ENCODE measurements around the gene DRAXIN.

DRAXIN gene

DNA sequence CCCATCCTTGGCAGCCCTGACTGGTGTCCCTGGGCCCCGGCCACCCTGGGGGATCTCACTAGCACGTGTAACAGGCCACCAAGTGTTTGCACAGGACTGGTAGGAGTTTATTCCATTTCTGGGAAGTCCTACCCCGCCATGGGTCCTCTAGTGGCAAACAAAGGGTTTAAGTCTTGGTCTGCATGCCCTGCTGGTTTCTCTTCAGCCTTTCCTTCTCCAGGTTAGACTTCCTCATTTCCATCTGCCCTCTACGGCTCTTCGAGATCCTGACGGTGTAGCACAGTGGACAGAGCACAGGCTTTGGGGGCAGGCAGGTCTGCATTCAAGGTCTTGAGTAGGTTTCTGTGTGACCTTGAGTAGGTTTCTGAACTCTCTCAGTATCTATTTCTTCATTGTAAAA, 47.3 kb downstream of the DRAXIN start:
- FAIRE-seq: no peak

DNA sequence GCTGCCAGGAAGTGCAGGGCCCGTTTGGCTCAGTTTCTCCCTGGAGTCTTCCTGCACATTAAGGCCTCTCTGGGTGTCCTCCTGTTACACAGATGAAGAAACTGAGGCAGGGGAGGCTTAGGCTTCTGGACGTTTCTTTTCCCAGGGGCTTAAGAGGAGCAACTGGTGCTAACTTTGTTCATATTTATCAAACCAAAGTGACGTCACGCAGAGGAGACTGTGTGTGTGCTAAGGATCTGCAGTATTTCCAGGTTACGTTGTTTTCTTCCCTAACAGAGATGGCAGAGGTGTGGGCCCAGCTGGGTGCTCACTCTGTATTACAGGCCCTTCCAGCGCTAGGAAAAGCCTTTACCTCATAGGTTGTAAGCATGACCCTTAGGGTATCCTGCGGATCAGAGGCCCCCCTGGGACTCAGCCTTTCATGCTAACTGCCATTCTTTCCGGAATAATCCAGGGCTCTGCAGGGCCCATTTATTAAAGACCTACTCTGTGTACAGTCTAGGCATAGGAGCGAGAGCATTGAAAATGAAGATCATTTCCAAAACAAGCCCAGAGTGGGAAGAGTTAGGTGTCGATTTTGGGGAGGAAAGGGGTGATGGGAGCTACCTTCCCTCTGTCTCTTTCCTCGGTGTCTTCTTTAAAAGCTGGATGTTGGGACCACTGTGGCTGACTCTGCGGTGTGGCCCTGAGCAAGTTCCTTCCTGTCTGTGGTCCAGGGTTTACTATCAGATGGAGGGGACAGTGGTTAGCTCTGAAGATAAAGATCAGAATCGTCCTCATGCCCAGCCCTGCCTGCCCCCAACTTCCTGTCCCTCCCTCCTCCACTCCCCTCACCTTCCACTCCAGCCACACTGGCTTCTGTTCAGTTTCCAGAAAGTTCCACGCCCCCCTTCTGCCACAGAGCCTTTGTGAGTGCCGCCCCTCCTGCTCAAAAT, 49.0 kb downstream of the DRAXIN start:
- no peak for FAIRE-seq

DNA sequence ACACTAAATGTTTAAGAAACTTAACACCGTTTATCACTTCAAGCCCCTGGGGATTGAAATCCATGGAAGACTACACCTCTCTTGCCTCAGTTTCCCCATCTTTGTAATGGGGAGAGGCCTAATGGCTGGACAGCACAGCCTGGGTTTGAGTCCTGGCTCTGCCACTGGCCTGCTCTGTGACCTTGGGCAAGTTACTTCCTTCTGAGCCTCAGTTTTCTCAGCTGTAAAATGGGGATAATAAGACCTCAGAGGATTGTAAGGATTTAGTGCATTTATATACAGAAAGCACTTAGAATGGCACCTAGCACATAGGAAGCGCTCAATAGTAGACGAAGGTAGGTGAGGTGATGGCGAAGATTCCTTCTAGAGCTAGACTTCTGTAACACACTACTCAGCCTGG, 50.0 kb downstream of the DRAXIN start:
- FAIRE-seq: no peak

DNA sequence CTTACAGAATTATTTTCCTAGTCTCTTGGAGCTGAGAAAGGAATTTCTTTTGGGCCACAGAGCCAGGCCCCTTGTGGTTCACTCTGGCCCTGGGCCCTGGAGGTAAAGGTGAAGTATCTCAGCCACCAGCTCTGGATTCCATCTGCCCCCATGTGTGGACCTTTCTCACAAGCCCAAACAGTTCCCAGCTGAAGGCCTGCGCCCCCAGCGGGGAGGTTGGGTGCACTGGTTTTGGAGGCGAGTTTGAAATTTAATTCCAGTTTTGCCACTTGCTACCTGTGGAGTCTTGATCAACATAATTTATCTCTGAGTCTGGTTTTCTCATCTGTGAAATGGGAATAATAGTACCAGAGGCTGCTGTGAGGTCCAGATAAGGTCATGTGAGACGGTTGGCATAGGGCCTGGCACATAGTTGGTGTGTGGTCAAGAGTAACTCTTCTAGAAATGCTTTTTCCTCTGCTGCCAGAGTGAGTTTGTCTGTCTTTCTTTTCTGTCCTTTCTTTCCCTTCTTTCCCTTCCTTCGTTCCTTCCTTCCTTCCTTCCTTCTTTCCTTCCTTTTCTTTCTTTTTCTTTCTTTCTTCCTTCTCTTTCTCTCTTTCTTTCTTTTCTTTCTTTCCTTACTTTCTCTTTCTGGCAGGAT, 50.5 kb downstream of the DRAXIN start:
- no peak for FAIRE-seq

GRCh38 chr1:11744287-11744686, 52.8 kb downstream of the DRAXIN start:
- no peak for FAIRE-seq

- no peak for FAIRE-seq
Observed at GRCh38 chr1:11746092-11746491, 54.6 kb downstream of the DRAXIN start.

GRCh38 chr1:11746795-11747487, 55.4 kb downstream of the DRAXIN start:
- FAIRE-seq: no peak

- FAIRE-seq: no peak
Observed at GRCh38 chr1:11748294-11749202, 57.0 kb downstream of the DRAXIN start.

GRCh38 chr1:11749203-11749689, 57.7 kb downstream of the DRAXIN start:
- no peak for FAIRE-seq

DNA sequence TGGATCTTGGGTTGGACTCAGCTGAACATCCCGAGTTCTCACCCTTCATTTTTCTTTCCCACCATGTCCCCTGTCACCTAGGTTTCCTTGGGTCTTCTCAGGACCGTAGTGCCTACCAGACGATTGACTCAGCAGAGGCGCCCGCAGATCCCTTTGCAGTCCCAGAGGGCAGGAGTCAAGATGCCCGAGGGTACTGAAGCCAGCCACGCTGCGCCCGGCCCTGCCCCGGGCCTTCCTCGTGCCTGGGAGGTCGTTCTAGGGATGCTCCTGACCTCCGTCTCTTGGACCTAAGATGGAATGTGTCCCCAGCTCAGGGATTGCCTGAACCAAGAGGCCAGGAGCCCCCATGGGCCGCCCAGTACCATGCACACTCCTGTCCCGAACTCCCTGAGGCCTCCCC, 58.5 kb downstream of the DRAXIN start:
- FAIRE-seq: no peak

- FAIRE-seq: no peak
Observed at GRCh38 chr1:11751087-11751486, 59.6 kb downstream of the DRAXIN start.

- FAIRE-seq: no peak
Observed at GRCh38 chr1:11752359-11753088, 61.0 kb downstream of the DRAXIN start.

DNA sequence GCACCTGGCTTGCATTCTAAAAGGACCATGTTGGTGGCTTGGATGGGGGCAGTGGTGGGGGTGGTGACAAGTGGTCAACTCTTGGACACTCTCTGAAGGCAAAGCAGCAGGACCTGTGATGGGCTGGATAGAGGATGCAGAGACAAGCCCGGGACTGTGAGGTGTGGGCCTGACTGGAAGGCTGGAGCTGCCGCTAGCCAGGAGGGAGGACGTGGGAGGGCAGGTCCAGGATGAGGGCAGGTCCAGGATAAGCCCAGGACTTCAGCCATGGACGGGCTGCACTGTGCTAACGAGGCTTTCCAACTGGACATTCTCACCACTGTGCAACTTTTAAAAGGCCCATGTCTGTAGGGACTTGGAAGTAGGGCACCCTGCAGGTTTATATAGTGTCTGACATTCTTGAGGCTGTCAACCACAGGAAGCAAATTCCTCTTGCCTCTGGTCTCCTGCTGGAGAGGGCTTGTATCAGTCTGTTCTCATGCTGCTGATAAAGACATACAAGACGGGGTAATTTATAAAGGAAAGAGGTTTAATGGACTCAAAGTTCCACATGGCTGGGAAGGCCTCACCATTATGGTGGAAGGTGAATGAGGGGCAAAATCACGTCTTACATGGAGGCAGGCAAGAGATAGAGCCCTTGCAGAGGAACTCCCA, 62.2 kb downstream of the DRAXIN start:
- FAIRE-seq: no peak

GRCh38 chr1:11757047-11757446, 65.5 kb downstream of the DRAXIN start:
- no peak for FAIRE-seq

DNA sequence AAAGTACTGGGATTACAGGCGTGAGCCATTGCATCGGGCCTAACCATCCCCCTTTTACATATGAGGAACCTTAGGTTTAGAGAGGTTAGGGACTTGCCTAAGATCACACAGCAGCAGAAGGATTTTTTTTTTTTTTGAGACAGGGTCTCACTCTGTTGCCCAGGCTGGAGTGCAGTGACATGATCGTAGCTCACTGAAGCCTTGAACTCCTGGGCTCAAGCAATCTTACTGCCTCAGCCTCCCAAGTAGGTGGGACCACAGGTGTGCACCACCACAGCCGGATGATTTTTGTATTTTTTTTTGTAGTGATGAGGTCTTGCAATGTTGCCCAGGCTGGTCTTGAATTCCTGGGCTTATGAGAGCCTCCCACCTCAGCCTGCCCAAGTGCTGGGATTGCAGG, 68.3 kb downstream of the DRAXIN start:
- no peak for FAIRE-seq

DNA sequence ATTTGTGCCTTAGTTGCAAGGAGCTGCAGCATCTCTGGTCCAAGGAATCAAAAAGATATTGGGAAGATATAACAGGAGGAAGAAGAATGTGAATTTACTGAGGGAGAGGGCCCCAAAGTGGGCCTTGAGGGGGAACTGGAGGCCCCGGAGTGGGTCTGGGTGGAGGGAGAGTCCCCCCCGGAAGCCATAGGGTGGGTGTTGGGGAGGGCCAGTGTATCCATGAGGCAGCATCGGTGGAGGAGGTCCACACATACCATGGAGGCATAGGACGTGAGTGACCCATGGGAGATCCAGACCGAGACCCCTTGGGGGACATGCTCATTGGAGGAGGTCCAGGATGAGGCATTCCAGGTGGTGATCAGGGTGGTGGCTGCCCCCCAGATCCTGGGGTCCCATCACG, 69.8 kb downstream of the DRAXIN start:
- no peak for FAIRE-seq

DNA sequence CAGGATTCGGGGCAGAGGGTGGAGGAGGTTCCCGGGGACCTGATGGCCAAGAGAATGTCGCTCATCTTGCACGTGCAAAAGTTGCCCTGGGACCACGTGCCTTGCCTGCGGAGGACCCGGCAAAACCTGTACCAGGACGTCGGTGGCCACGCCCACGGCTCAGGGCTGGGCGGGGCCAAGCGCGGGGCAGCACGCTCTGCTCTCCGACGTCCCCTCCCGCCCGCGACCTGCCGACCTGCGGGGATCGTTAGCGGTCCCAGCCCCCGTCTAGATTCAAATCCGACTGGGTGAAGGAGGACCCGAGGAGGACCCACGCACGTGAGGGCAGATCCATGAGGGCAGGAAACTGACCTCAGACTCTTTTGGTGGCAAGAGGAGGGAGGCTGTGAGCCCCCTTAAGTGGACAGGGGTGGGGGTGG, 70.5 kb downstream of the DRAXIN start, which contains the start of gene C1orf167:
C1orf167 (plus strand) TSS at position 206 of the 419 bp plus-strand sequence. CDS start 2,208 bp downstream, outside the sequence.
- no peak for FAIRE-seq

GRCh38 chr1:11764115-11764514, 72.6 kb downstream of the DRAXIN start:
- no peak for FAIRE-seq

DNA sequence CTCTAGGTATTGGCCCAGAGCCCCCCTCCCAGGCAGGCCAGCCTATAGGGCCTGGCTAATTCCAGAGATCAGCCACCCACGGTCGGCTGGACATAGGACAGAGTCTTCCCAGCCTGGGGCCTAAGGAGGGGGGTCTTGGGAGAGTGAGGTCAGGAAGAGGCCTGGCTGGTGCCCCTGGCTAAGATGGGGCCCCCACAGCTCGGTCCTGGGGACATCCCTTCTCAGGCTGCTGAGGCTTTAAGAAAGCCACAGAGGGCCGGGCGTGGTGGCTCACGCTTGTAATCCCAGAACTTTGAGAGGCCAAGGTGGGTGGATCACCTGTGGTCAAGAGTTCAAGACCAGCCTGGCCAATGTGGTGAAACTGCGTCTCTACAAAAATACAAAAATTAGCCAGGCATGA, 73.0 kb downstream of the DRAXIN start:
- FAIRE-seq: no peak

DNA sequence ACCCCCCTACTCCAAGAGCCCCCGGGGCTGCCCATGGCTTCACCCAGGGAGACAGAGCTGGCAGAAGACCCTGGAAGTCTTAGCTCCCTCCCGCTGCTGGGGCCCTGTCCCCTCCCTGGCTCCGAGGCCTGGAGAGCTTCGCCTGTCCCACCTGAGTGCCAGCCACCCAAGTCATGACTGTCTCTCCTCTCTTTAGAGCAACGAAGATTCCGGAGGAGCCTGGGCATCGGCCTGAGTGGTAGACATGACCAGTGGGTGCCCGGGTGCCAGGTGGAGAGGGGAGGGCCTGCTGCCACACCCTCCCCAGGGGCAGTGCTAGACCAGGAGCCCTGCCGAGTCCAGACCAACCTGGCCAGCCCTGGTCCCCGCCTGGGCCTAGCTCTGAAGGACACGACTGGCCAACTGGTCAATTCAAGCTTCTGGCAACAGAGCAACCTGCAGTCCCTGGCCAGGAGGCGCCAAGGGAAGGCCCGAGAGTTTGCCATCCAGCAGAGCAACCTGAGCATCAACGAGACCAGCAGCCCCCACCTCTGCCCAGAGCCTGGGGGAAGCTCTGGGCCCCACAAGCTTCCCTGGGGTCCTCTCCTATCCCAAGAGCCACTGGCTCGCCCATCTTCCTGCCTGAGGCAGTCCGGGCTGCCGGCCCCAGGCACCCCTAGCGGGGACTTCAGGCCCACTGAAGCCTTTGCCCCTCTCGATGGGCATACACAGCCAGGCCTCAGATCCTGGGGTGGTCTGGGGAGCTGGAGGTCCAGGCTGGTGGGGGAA, 74.3 kb downstream of the DRAXIN start:
- no peak for FAIRE-seq
